Measurements from ENCODE around the gene CMAS. TPM values are rescaled to one million over a fixed set of nuclear protein-coding genes. Genes with fewer than 3 reads are reported as not detected.
A peak's percentile ranks its signal among the peaks of the same experiment; 100 is the strongest.
"Not testable (repeated sequence)": the region's sequence is repeated elsewhere in the genome, so short reads cannot be mapped to it uniquely, and the experiment has no call there.

The CMAS gene
- total RNA-seq, 1 experiment from 2014 or later = 48.3 TPM

- no peak for DNase-seq (ENCODE audit: low read depth)
These were observed 961 bp downstream of the CMAS start for GRCh38 chr12:22046968-22047390.

GRCh38 chr12:22047494-22047893 is 1.5 kb downstream of the CMAS start:
- DNase-seq (ENCODE audit: low read depth) = no peak

- DNase-seq (ENCODE audit: low read depth) = no peak
These were observed 2.5 kb downstream of the CMAS start for GRCh38 chr12:22048351-22049041.

- no peak for DNase-seq (ENCODE audit: low read depth)
These were observed 4.1 kb downstream of the CMAS start for GRCh38 chr12:22050078-22050477.

GRCh38 chr12:22051114-22051698 is 5.2 kb downstream of the CMAS start:
- DNase-seq (ENCODE audit: low read depth) = no peak

GRCh38 chr12:22052994-22053393 is 7.0 kb downstream of the CMAS start:
- not testable (repeated sequence) for DNase-seq (ENCODE audit: low read depth)

- DNase-seq (ENCODE audit: low read depth) = no peak
These were observed 8.1 kb downstream of the CMAS start for GRCh38 chr12:22054155-22054554.

- no peak for DNase-seq (ENCODE audit: low read depth)
These were observed 10.6 kb downstream of the CMAS start for GRCh38 chr12:22056607-22057006.

DNA sequence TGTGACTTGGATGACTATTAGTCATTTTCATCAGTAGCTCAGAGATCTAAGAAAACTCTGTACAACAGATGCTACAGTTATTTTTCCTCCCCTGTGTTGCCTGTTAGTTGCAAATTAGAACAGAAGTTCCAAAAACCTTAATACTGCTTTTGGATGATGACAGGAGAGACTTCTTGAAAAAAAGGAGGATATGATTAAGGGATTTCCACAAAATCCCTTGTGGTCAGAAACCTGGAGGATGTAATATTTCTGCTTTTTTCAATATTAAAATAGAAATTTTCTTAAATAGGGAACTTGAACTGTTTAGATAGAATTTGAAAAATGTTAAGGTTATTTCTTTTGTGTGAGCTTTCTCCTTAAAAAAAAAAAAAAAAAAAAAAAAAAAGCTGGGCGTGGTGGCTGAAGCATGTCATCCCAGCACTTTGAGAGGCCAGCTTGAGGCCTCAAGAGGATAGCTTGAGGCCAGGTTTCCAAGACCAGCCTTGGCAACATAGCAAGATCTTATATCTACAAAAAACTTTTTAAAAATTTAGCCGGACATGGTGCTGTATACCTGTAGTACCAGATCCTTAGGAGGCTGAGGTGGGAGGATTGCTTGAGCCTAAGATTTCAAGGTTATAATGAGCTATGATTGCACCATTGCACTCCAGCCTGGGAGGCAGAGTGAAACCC is 14.1 kb downstream of the CMAS start:
- DNase-seq (ENCODE audit: low read depth) = no peak

- no peak for DNase-seq (ENCODE audit: low read depth)
These were observed 18.9 kb downstream of the CMAS start for GRCh38 chr12:22064968-22065367.

DNA sequence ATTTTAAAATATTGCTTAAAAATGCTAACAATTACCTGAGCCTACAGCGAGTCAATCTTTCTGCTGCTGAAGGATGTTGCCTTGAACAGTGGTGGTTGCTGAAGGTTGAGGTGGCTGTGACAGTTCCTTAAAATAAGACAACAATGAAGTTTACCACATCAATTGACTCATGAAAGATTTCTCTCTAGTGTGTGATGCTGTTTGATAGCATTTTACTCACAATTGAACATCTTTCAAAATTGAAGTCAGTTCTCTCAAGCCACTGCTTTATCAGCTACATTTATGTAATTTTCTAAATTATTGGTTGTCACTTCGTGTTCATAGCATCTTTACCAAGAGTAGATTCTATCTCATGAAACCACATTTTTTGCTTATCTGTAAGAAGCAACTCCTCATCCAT is 20.3 kb downstream of the CMAS start:
- no peak for DNase-seq (ENCODE audit: low read depth)

GRCh38 chr12:22069851-22070250 is 23.8 kb downstream of the CMAS start:
- DNase-seq (ENCODE audit: low read depth) = no peak

- peak; percentile 3 for DNase-seq (ENCODE audit: low read depth)
These were observed 36.2 kb downstream of the CMAS start for GRCh38 chr12:22082190-22082701.

GRCh38 chr12:22083167-22083566 is 37.1 kb downstream of the CMAS start:
- DNase-seq (ENCODE audit: low read depth) = peak; percentile 40

DNA sequence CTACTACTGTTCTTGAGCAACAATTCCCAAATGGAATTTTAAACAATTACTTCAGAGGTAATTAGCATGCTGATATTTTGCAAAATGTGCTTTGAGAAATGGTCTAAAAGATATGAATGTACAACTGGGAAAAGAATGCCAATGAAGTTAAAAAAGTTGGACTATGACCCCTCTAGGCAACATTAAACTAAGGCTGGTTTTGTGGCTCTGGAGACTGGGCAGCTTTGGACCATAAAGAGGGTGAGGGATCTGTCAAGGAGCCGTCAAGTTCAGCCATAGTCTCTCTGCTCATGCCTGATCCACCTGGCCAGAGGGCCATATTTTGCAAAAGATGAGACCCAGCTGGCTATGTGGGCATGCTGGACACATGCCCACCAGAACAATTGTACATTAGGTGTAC is 38.8 kb downstream of the CMAS start:
- DNase-seq (ENCODE audit: low read depth) = no peak

GRCh38 chr12:22088886-22089285 is 42.9 kb downstream of the CMAS start:
- DNase-seq (ENCODE audit: low read depth) = no peak

GRCh38 chr12:22089486-22089885 is 43.5 kb downstream of the CMAS start:
- no peak for DNase-seq (ENCODE audit: low read depth)

GRCh38 chr12:22099062-22099461 is 53.0 kb downstream of the CMAS start:
- not testable (repeated sequence) for DNase-seq (ENCODE audit: low read depth)

DNA sequence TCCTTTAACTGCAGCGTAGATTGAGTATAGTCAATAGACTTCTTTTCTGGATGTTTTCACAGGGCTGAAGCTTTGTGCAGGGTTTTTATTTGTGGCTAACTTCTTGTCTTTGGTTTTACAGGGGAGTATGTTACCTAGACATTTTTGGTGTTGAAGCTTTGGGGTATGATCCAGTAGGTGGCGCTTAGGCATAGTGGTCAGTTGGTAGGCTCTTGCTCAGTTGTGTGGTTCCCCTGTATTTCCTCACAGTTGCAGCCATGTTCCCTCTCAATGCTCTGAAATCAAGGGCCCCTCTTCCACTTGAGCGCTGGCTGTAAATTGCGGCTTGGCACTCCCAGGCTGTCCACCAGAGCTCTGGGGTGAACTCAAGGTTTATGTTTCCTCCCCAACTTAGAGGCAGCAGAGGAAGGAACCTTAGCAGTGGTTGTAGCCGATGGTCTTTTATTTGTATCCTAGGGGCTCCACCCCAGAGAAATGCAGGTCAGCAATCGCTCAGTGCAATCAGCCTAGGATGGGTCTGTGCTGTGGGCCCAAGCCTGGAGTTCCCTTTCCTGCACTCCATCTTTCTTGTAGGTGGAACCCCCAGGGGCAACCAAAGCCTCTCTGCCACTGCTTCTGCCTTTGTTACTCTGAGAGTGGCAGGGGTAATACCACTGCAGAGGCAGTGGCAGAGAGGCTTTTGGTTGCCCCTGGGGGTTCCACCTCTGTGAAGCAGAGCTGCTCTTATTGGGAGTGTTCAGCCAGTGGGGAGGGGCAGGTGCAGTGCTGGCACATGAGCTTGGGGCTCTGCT is 55.1 kb downstream of the CMAS start:
- DNase-seq (ENCODE audit: low read depth) = peak; percentile 65

- peak; percentile 91 for DNase-seq (ENCODE audit: low read depth)
These were observed 55.8 kb downstream of the CMAS start for GRCh38 chr12:22101749-22102243.

DNA sequence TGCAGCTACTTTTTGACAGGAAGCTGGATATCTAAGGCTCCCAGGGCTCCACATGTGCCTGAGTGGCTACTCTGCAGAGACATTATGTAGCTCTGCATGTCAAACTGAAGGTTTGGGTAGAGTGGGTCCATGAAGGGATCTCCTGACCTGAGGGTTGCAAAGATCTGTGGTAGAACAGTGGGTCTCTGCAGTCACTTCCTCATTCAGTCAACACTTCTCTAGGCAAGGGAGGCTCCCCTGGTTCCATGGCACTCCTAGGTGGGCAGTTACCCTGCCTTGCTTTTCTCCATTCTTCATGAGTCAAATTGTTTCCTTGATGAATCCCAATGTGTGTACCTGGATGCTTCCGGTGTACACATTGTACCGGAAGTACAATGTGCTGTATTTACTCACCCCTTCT is 57.4 kb downstream of the CMAS start:
- no peak for DNase-seq (ENCODE audit: low read depth)

DNA sequence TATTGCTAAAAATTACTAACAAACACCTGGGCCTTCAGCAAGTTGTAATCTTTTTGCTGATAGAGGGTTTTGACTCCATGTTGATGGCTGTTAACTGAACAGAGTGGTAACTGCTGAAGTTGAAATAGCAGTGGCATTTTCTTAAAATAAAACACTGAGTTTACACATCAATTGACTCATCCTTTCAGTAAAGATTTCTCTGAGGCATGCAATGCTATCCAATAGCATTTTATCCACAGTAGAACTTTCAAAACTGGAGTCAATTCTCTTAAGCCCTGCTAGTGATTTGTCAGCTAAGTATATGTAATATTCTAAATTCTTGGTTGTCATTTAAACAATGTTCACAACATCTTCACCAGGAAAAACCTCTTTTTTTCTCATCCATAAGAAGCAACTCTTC is 59.5 kb downstream of the CMAS start:
- peak; percentile 26 for DNase-seq (ENCODE audit: low read depth)

Data from LHCN-M2 (cell line).